Measurements from ENCODE around the gene CREBRF.
"Not testable (repeated sequence)": the region's sequence is repeated elsewhere in the genome, so short reads cannot be mapped to it uniquely, and the experiment has no call there.

CREBRF gene

DNA sequence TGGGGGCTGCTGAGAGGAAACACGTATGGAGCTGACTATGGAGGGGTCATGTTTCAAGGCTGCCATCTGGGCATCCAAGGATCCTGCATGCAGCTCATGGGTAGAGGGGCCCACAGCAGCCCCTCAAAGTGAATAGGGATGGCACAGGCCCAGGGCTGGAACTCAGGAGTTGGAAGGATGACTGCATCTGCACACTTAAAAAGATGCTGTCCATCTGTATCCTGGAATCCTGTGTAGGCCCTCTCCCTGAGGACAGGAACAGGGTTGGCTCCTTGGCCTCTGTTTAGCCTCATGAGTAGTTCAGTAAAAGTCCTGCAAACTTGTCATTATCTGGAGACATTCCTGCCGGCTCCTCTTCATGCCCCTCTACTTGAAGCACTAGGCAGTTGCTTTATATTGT is 92.2 kb downstream of the CREBRF start:
- H3K23ac ChIP-seq (ENCODE audit: low read length), result no peak overlapping the region
- no CpG with 5 or more reads among the region's 2 CpGs for WGBS (ENCODE audit: extremely low coverage, insufficient coverage, low lambda C conversion rate)
- H2AK5ac ChIP-seq (ENCODE audit: low read length), result no peak overlapping the region
- H3K79me1 ChIP-seq (ENCODE audit: low read length), result no peaks in the 10 kb centered on the region
- no peak overlapping the region for H2BK120ac ChIP-seq (ENCODE audit: low read depth, low read length)
- no peak overlapping the region for H3K27ac ChIP-seq (ENCODE audit: low read depth, low read length)
- no peaks in the 10 kb centered on the region for H3K36me3 ChIP-seq (ENCODE audit: control insufficient read depth, insufficient read depth, low read length)
- H3K4me1 ChIP-seq (ENCODE audit: control insufficient read depth, low read depth, low read length), result no peaks in the 10 kb centered on the region
- DNase-seq, result no peak
- no peak overlapping the region for H2BK5ac ChIP-seq (ENCODE audit: low read length)
- no peak overlapping the region for H3K4ac ChIP-seq (ENCODE audit: low read depth, low read length)
- H3K4me3 ChIP-seq (ENCODE audit: low read length), result no peak overlapping the region
- no peak overlapping the region for H4K5ac ChIP-seq (ENCODE audit: low read length)
- H3K27me3 ChIP-seq (ENCODE audit: insufficient read depth, low read length, poor library complexity), result no peaks in the 10 kb centered on the region
- H4K8ac ChIP-seq (ENCODE audit: low read depth, low read length), result no peak overlapping the region
- no peak overlapping the region for H3K18ac ChIP-seq (ENCODE audit: low read length)
- no peak overlapping the region for H3K56ac ChIP-seq (ENCODE audit: low read length)
- H3K4me2 ChIP-seq (ENCODE audit: low read length), result no peak overlapping the region
- H3K79me2 ChIP-seq (ENCODE audit: control insufficient read depth, insufficient read depth, low read length), result no peaks in the 10 kb centered on the region
- H3K9ac ChIP-seq (ENCODE audit: low read length), result no peak overlapping the region
- no peak overlapping the region for H2BK15ac ChIP-seq (replicated peaks; ENCODE audit: low read depth)

DNA sequence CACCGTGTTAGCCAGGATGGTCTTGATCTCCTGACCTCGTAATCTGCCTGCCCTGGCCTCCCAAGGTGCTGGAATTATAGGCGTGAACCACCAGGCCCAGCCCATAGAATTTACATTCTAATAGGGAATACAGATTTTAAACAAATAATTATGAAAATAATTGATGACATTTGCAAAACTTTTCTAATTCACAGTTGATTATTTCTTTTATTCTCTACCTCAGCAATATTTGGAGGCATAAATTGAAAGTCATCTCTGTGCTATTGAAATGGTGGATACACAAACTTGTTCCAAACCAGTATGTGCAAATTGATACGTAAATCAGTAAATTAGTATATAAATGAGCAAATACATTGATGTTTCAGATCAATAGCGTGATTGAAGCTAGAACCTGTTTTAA is 96.4 kb downstream of the CREBRF start:
- no peaks in the 10 kb centered on the region for H3K79me2 ChIP-seq (ENCODE audit: control insufficient read depth, insufficient read depth, low read length)
- WGBS (ENCODE audit: extremely low coverage, insufficient coverage, low lambda C conversion rate), result no CpG with 5 or more reads among the region's 5 CpGs
- H3K4ac ChIP-seq (ENCODE audit: low read depth, low read length), result no peak overlapping the region
- H3K79me1 ChIP-seq (ENCODE audit: low read length), result no peaks in the 10 kb centered on the region
- no peaks in the 10 kb centered on the region for H3K4me1 ChIP-seq (ENCODE audit: control insufficient read depth, low read depth, low read length)
- H3K27ac ChIP-seq (ENCODE audit: low read depth, low read length), result no peak overlapping the region
- H4K5ac ChIP-seq (ENCODE audit: low read length), result no peak overlapping the region
- H3K23ac ChIP-seq (ENCODE audit: low read length), result no peak overlapping the region
- no peak overlapping the region for H3K9ac ChIP-seq (ENCODE audit: low read length)
- H3K4me3 ChIP-seq (ENCODE audit: low read length), result no peak overlapping the region
- H3K4me2 ChIP-seq (ENCODE audit: low read length), result no peak overlapping the region
- no peak overlapping the region for H2BK15ac ChIP-seq (replicated peaks; ENCODE audit: low read depth)
- no peak overlapping the region for H2BK5ac ChIP-seq (ENCODE audit: low read length)
- H3K27me3 ChIP-seq (ENCODE audit: insufficient read depth, low read length, poor library complexity), result no peaks in the 10 kb centered on the region
- H4K8ac ChIP-seq (ENCODE audit: low read depth, low read length), result no peak overlapping the region
- H2BK120ac ChIP-seq (ENCODE audit: low read depth, low read length), result no peak overlapping the region
- no peak overlapping the region for H2AK5ac ChIP-seq (ENCODE audit: low read length)
- H3K18ac ChIP-seq (ENCODE audit: low read length), result no peak overlapping the region
- H3K56ac ChIP-seq (ENCODE audit: low read length), result no peak overlapping the region
- no peak for DNase-seq
- peaks cover 1% of the 10 kb centered on the region for H3K36me3 ChIP-seq (ENCODE audit: control insufficient read depth, insufficient read depth, low read length)

DNA sequence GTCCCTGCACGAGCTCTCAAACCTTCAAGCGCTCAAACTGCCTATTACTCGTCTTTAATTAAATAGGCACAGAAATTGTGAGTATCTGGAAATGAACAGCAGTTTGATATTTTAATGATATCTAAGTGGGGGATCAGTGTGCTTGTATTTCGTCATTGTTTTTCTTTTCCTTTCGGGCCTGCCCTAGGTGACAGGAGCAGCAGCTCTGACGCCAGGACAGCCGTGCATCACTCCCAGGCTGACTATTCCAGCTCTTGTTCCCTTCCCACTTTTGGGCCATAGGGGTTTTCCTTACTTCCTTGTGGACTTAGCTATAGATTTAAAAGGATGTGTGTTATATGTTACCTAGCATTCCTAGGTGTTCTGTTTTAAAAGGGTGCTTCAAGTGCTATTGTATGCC is 97.7 kb downstream of the CREBRF start:
- no peak for DNase-seq
- H3K4me3 ChIP-seq (ENCODE audit: low read length), result no peak overlapping the region
- H3K27me3 ChIP-seq (ENCODE audit: insufficient read depth, low read length, poor library complexity), result no peaks in the 10 kb centered on the region
- WGBS (ENCODE audit: extremely low coverage, insufficient coverage, low lambda C conversion rate), result no CpG with 5 or more reads among the region's 7 CpGs
- H4K8ac ChIP-seq (ENCODE audit: low read depth, low read length), result no peak overlapping the region
- H3K56ac ChIP-seq (ENCODE audit: low read length), result no peak overlapping the region
- H3K79me1 ChIP-seq (ENCODE audit: low read length), result no peaks in the 10 kb centered on the region
- no peak overlapping the region for H3K9ac ChIP-seq (ENCODE audit: low read length)
- no peak overlapping the region for H2BK120ac ChIP-seq (ENCODE audit: low read depth, low read length)
- no peak overlapping the region for H3K27ac ChIP-seq (ENCODE audit: low read depth, low read length)
- no peak overlapping the region for H3K4me2 ChIP-seq (ENCODE audit: low read length)
- H2AK5ac ChIP-seq (ENCODE audit: low read length), result no peak overlapping the region
- H2BK5ac ChIP-seq (ENCODE audit: low read length), result no peak overlapping the region
- no peak overlapping the region for H3K4ac ChIP-seq (ENCODE audit: low read depth, low read length)
- H3K36me3 ChIP-seq (ENCODE audit: control insufficient read depth, insufficient read depth, low read length), result peaks cover 1% of the 10 kb centered on the region
- H4K5ac ChIP-seq (ENCODE audit: low read length), result no peak overlapping the region
- no peak overlapping the region for H3K23ac ChIP-seq (ENCODE audit: low read length)
- no peak overlapping the region for H2BK15ac ChIP-seq (replicated peaks; ENCODE audit: low read depth)
- H3K18ac ChIP-seq (ENCODE audit: low read length), result no peak overlapping the region
- no peaks in the 10 kb centered on the region for H3K79me2 ChIP-seq (ENCODE audit: control insufficient read depth, insufficient read depth, low read length)
- no peaks in the 10 kb centered on the region for H3K4me1 ChIP-seq (ENCODE audit: control insufficient read depth, low read depth, low read length)

DNA sequence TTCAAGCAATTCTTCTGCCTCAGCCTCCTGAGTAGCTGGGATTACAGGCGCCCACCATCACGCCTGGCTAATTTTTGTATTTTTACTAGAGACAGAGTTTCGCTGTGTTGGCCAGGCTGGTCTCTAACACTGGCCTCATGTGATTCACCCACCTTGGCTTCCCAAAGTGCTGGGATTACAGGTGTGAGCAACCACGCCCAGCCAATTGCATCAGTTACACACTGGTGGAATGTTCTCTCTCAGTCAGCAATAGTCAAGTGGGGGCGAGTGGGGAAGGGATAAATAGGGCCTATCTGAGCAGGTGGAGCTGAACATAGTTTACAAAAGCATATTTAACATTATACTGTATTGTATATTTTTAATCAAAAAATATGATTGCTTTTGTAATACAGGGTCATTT is 98.5 kb downstream of the CREBRF start:
- not testable (repeated sequence) for H3K27me3 ChIP-seq (ENCODE audit: insufficient read depth, low read length, poor library complexity); H3K18ac ChIP-seq (ENCODE audit: low read length); H3K27ac ChIP-seq (ENCODE audit: low read depth, low read length); H3K79me1 ChIP-seq (ENCODE audit: low read length); H3K4me1 ChIP-seq (ENCODE audit: control insufficient read depth, low read depth, low read length); DNase-seq; H3K36me3 ChIP-seq (ENCODE audit: control insufficient read depth, insufficient read depth, low read length); H3K23ac ChIP-seq (ENCODE audit: low read length); H3K56ac ChIP-seq (ENCODE audit: low read length); H3K4me2 ChIP-seq (ENCODE audit: low read length); H3K4ac ChIP-seq (ENCODE audit: low read depth, low read length); H4K8ac ChIP-seq (ENCODE audit: low read depth, low read length); H4K5ac ChIP-seq (ENCODE audit: low read length); H2BK5ac ChIP-seq (ENCODE audit: low read length); H2BK15ac ChIP-seq (replicated peaks; ENCODE audit: low read depth); H3K79me2 ChIP-seq (ENCODE audit: control insufficient read depth, insufficient read depth, low read length); H2BK120ac ChIP-seq (ENCODE audit: low read depth, low read length); H3K4me3 ChIP-seq (ENCODE audit: low read length); H3K9ac ChIP-seq (ENCODE audit: low read length); H2AK5ac ChIP-seq (ENCODE audit: low read length)
- WGBS (ENCODE audit: extremely low coverage, insufficient coverage, low lambda C conversion rate), result no CpG with 5 or more reads among the region's 5 CpGs

DNA sequence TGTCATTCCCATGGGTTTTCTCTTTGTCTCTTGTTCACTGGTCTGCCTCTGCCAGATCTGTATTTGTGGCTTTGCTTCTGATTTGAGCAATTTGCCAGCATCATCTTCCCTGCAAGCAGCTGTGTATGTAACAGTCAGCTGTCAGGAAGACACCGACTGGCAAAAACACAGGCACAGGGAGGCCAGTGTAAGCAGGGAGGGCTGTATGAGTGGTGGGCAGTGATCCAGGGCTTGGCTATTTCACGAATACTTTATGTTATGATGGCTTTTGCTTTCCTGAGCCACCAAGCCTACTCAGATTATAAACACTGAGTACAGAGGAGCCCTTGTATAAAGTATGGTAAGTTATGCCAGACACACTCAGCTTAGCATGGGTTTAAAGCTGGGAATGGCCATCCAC is 99.8 kb downstream of the CREBRF start:
- no peak overlapping the region for H4K8ac ChIP-seq (ENCODE audit: low read depth, low read length)
- no peak overlapping the region for H3K18ac ChIP-seq (ENCODE audit: low read length)
- H3K4me1 ChIP-seq (ENCODE audit: control insufficient read depth, low read depth, low read length), result no peaks in the 10 kb centered on the region
- no peak overlapping the region for H3K27ac ChIP-seq (ENCODE audit: low read depth, low read length)
- no peak overlapping the region for H3K23ac ChIP-seq (ENCODE audit: low read length)
- H3K4me3 ChIP-seq (ENCODE audit: low read length), result no peak overlapping the region
- no peak for DNase-seq
- H3K79me2 ChIP-seq (ENCODE audit: control insufficient read depth, insufficient read depth, low read length), result no peaks in the 10 kb centered on the region
- H3K4ac ChIP-seq (ENCODE audit: low read depth, low read length), result no peak overlapping the region
- peaks cover 3% of the 10 kb centered on the region for H3K36me3 ChIP-seq (ENCODE audit: control insufficient read depth, insufficient read depth, low read length)
- no peak overlapping the region for H3K4me2 ChIP-seq (ENCODE audit: low read length)
- H3K79me1 ChIP-seq (ENCODE audit: low read length), result no peaks in the 10 kb centered on the region
- no CpG with 5 or more reads among the region's 2 CpGs for WGBS (ENCODE audit: extremely low coverage, insufficient coverage, low lambda C conversion rate)
- H2BK5ac ChIP-seq (ENCODE audit: low read length), result no peak overlapping the region
- H4K5ac ChIP-seq (ENCODE audit: low read length), result no peak overlapping the region
- no peaks in the 10 kb centered on the region for H3K27me3 ChIP-seq (ENCODE audit: insufficient read depth, low read length, poor library complexity)
- H2BK120ac ChIP-seq (ENCODE audit: low read depth, low read length), result no peak overlapping the region
- H2BK15ac ChIP-seq (replicated peaks; ENCODE audit: low read depth), result no peak overlapping the region
- H3K9ac ChIP-seq (ENCODE audit: low read length), result no peak overlapping the region
- H3K56ac ChIP-seq (ENCODE audit: low read length), result no peak overlapping the region
- H2AK5ac ChIP-seq (ENCODE audit: low read length), result no peak overlapping the region

DNA sequence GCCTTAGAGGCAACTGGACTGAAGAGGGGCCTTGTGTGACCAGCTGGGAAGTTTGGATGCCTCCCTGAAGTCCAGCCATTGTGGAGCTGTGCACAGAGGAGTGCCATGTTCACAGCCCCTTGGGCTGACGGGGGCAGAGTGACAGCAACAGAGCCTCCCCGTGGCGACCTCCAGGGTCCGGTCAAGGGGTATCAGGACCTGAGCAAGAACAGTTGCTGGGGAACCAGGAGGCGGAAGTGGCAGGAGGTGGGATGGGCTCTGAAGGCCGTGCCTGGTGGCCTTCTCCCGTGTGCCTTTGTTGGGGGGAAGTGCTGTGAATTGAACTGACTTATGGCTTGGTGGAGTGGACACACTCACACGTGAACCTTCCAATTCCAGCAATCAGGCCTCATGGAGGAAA is 102.2 kb downstream of the CREBRF start:
- Histone ChIP-seq H3K27me3 (ENCODE audit: insufficient read depth, low read length, poor library complexity) (no peaks in the 10 kb centered on the region), H3K4me1 (ENCODE audit: control insufficient read depth, low read depth, low read length) (no peaks in the 10 kb centered on the region), H3K23ac (ENCODE audit: low read length) (no peak overlapping the region), H4K5ac (ENCODE audit: low read length) (no peak overlapping the region), H2BK15ac (replicated peaks; ENCODE audit: low read depth) (no peak overlapping the region), H3K18ac (ENCODE audit: low read length) (no peak overlapping the region), H3K9ac (ENCODE audit: low read length) (no peak overlapping the region), H4K8ac (ENCODE audit: low read depth, low read length) (no peak overlapping the region), H3K4me2 (ENCODE audit: low read length) (no peak overlapping the region), H2AK5ac (ENCODE audit: low read length) (no peak overlapping the region), H3K36me3 (ENCODE audit: control insufficient read depth, insufficient read depth, low read length) (peaks cover 3% of the 10 kb centered on the region), H2BK5ac (ENCODE audit: low read length) (no peak overlapping the region), H3K27ac (ENCODE audit: low read depth, low read length) (no peak overlapping the region), H2BK120ac (ENCODE audit: low read depth, low read length) (no peak overlapping the region), H3K56ac (ENCODE audit: low read length) (no peak overlapping the region), H3K79me2 (ENCODE audit: control insufficient read depth, insufficient read depth, low read length) (no peaks in the 10 kb centered on the region), H3K4ac (ENCODE audit: low read depth, low read length) (no peak overlapping the region), H3K79me1 (ENCODE audit: low read length) (no peaks in the 10 kb centered on the region), H3K4me3 (ENCODE audit: low read length) (no peak overlapping the region)
- no CpG with 5 or more reads among the region's 8 CpGs for WGBS (ENCODE audit: extremely low coverage, insufficient coverage, low lambda C conversion rate)
- no peak for DNase-seq

Measured in mesendoderm (in vitro differentiated cells).